ENCODE results near the gene MCM9. TPM values are rescaled to one million over a fixed set of nuclear protein-coding genes. Genes with fewer than 3 reads are reported as not detected.

MCM9 gene
- total RNA-seq, 4 donors from 2014 or later: 11.2 to 18.0 (median 17.4) TPM

DNA sequence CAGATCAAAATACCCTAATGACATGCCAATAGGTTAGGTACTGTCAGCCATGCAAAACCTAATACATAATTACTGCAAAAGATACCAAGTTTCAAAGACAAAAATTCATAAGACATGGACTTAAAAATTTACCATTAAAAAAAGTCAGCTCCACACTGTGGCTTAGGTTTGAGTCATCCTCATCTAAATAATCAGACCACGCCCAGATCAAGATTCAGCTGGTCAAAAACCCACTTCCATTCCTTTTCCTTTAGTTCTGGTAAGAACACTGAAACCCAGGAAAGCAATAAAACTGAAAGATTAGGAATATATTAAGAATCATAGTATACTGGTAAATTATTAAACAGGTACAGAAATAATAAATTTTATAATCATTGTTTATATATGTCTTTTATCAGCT is 122.0 kb downstream of the MCM9 start:
- Histone ChIP-seq H3K36me3 (peaks cover 0 to 39% (median 0%) of the 10 kb centered on the region in 3 donors), H3K4me3 (no peak overlapping the region), H3K9me3 (no peaks in the 10 kb centered on the region), H3K27me3 (no peaks in the 10 kb centered on the region), H3K27ac (no peak overlapping the region), H3K4me1 (no peaks in the 10 kb centered on the region)
- no peak for DNase-seq (ENCODE audit: low spot score in 2 of 2)
- 95 to 98% methylated on average over 1 of the region's 1 CpG for WGBS, 2 donors
- no peak for TF ChIP-seq POLR2A (IDR thresholded peaks at IDR 0.05)

DNA sequence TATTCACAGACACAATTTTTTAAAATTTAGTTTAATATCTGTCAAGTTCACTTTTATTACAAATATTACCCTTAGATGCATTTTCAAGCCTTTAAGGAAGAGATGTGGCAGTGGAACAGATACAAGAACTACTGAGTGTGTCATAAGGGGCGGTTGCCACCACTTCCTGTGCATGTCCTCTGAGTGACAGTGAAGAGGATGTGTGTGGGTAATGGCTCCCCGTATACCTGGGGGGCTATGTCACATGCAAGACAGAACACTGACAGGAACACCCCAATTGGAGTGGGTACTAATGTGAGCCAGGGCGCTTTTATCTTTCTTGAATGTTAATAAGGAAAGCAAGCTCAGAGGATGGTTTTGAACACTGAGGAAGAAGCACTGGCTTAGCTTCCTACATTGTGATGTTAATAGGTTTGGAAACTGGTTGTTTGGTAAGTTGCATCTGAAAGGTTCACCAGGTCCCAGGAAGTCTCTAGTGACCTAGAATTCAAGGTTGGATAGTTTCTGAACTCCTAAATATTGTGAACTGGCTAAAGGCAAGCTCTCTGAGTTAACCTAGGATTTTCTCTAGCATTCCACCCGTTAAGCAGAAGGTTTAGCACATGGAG is 124.4 kb downstream of the MCM9 start:
- H3K36me3 ChIP-seq: peaks cover 0 to 24% (median 0%) of the 10 kb centered on the region in 3 donors
- DNase-seq (ENCODE audit: low spot score in 2 of 2): no peak
- H3K27ac ChIP-seq: no peak overlapping the region
- no peaks in the 10 kb centered on the region for H3K9me3 ChIP-seq
- no peaks in the 10 kb centered on the region for H3K27me3 ChIP-seq
- H3K4me1 ChIP-seq: no peaks in the 10 kb centered on the region
- no peak for TF ChIP-seq POLR2A (IDR thresholded peaks at IDR 0.05)
- TF ChIP-seq, protein P1, sequence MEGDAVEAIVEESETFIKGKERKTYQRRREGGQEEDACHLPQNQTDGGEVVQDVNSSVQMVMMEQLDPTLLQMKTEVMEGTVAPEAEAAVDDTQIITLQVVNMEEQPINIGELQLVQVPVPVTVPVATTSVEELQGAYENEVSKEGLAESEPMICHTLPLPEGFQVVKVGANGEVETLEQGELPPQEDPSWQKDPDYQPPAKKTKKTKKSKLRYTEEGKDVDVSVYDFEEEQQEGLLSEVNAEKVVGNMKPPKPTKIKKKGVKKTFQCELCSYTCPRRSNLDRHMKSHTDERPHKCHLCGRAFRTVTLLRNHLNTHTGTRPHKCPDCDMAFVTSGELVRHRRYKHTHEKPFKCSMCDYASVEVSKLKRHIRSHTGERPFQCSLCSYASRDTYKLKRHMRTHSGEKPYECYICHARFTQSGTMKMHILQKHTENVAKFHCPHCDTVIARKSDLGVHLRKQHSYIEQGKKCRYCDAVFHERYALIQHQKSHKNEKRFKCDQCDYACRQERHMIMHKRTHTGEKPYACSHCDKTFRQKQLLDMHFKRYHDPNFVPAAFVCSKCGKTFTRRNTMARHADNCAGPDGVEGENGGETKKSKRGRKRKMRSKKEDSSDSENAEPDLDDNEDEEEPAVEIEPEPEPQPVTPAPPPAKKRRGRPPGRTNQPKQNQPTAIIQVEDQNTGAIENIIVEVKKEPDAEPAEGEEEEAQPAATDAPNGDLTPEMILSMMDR (IDR thresholded peaks at IDR 0.05): no peak
- TF ChIP-seq EP300 (IDR thresholded peaks at IDR 0.05): no peak
- 78 to 89% methylated on average over 4 of the region's 4 CpGs for WGBS, 2 donors
- no peak overlapping the region for H3K4me3 ChIP-seq

DNA sequence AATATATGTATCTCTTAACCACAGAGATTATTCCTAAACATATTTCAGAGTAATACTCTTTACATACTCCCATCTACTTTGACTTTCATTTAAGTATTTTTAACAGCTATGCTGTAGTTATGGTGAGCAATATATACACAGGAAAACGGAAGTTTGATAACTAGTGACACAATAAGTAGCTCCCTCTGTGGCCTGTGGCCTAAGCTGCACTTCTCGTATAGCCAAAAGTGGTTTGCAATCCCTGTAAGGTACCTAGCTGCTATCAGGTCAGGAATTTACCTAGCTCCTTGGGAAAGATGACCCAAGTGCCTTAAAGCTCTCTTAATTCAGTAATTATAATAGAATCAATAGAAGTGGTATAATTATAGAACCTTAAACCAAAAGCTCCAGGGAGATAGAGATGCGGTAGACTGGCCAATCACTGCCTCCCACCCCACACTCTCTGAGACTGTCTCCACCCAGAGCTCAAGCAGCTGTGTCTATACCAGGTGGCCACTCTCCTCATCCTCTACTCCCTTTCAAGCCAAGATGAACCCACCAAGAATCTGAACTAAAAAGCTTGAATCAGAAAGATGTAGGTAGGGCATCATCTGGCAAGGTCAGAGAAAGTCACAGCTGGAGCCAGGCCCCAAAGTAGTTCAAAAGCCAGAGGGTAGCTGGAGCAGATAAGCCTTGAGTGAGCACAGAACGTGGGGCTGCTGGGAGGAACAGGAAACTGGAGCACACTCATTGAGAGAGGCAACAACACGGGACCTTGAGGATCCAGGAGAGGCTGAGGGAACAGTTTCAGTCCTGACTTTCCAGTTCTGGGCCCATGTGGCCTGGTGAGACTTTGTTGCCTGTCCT is 125.9 kb downstream of the MCM9 start:
- no peaks in the 10 kb centered on the region for H3K4me1 ChIP-seq
- no peak overlapping the region for H3K4me3 ChIP-seq
- DNase-seq (ENCODE audit: low spot score in 2 of 2): no peak
- TF ChIP-seq EP300 (IDR thresholded peaks at IDR 0.05): no peak
- TF ChIP-seq, protein P1 (IDR thresholded peaks at IDR 0.05): no peak
- peaks cover 0 to 12% (median 0%) of the 10 kb centered on the region in 3 donors for H3K36me3 ChIP-seq
- H3K27me3 ChIP-seq: no peaks in the 10 kb centered on the region
- H3K27ac ChIP-seq: no peak overlapping the region
- 79 to 81% methylated on average over 5 of the region's 5 CpGs for WGBS, 2 donors
- H3K9me3 ChIP-seq: no peaks in the 10 kb centered on the region

DNA sequence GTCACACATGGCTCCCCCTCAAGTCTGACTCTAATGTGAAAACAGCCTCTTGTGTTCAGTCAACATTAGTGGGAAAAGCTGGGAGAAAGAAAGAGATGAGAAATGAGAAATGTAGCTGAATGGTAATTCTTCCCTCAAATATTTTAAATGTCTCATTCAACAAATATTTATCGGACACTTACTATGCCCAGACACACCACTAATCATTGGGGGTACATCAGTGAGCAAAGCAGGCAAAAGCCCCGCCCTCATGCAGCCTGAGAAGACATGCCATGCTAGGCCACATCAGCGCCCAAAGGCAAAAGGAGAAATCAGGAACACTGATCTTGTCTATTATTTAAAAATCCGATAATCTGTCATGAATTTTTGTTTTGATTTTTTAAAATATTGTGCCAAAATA is 130.9 kb downstream of the MCM9 start:
- no peak overlapping the region for H3K4me3 ChIP-seq
- H3K4me1 ChIP-seq: peaks cover 0 to 14% (median 8%) of the 10 kb centered on the region in 4 donors
- no peaks in the 10 kb centered on the region for H3K9me3 ChIP-seq
- TF ChIP-seq EP300 (IDR thresholded peaks at IDR 0.05) (no peak), POLR2A (IDR thresholded peaks at IDR 0.05) (no peak)
- TF ChIP-seq, protein P1 (IDR thresholded peaks at IDR 0.05): no peak
- no peak overlapping the region for H3K27ac ChIP-seq
- no peaks in the 10 kb centered on the region for H3K36me3 ChIP-seq
- 88 to 89% methylated on average over 4 of the region's 4 CpGs for WGBS, 2 donors
- no peak for DNase-seq (ENCODE audit: low spot score in 2 of 2)
- no peaks in the 10 kb centered on the region for H3K27me3 ChIP-seq

DNA sequence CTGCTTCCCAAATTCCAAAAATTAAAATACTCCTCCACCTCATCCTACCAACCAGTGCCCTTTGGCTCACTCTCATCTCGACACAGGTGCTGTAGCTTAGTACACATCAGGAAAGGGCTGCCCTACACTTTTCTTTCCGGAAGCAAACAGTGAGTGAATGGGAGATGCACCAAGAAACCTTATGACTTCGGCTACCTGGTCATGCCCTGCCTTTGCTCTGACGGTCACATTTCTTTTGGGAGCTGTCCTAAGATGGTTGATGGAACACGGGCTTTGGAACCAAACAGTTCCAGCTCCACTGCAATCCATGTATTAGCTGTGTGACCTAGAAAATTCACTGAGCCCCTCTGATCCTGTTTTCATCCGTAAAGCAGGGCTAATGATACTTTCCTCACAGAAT is 133.7 kb downstream of the MCM9 start:
- TF ChIP-seq POLR2A (IDR thresholded peaks at IDR 0.05) (no peak), EP300 (IDR thresholded peaks at IDR 0.05) (no peak)
- TF ChIP-seq, protein P1 (IDR thresholded peaks at IDR 0.05): no peak
- WGBS, 2 donors: 90 to 91% methylated on average over 6 of the region's 6 CpGs
- no peaks in the 10 kb centered on the region for H3K36me3 ChIP-seq
- H3K27me3 ChIP-seq: no peaks in the 10 kb centered on the region
- H3K4me1 ChIP-seq: peaks cover 0 to 14% (median 8%) of the 10 kb centered on the region in 4 donors
- no peak overlapping the region for H3K27ac ChIP-seq
- H3K9me3 ChIP-seq: peaks cover 0 to 3% (median 0%) of the 10 kb centered on the region in 4 donors
- DNase-seq (ENCODE audit: low spot score in 2 of 2): no peak
- no peak overlapping the region for H3K4me3 ChIP-seq
